SK-N-DZ (cell line): ENCODE measurements around the gene SEC23A.
"Not testable (repeated sequence)": the region's sequence is repeated elsewhere in the genome, so short reads cannot be mapped to it uniquely, and the experiment has no call there.

ENCODE experiments used
- DNase-seq: peaks from one replicate; pipeline ENCODE4 v3.0.0-alpha.2; 2015; ENCODE audit warnings: low spot score

Gene SEC23A

DNA sequence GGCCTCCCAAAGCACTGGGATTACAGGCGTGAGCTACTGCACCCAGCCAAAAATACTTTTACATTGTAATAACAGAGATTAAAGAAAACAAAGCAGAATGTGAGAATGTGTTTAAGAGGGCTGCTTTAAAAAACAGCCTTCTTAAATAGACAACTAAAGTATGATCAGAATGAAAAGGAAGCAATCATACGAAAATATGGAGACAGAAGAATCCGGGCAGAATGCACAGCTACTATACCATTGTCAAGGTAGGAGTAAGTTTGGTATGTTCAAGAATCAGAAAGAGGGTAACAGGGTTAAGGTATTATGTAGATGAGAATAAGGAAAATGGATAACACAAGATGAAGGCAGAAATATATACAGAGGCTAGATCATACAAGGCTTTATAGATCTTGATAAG is 8.5 kb downstream of the SEC23A start:
- no peak for DNase-seq

DNA sequence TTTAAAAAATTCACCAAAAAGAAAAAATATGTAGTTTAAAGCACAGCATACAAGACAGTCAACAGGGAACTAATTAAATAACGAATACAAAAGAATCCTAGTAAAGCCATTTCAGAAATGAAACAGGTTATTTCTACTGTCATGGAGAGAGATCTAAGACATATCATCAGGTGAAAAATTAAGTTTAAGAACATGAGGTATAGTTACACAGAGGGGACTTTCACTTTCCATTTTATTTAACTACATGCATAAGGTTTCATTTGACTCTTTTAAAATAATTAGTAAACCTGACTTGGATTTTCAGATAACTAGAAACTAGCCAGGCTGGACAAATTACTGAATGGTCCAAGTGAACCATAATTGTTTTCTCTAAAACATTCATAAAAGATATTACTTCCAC is 11.3 kb downstream of the SEC23A start:
- DNase-seq = no peak

DNA sequence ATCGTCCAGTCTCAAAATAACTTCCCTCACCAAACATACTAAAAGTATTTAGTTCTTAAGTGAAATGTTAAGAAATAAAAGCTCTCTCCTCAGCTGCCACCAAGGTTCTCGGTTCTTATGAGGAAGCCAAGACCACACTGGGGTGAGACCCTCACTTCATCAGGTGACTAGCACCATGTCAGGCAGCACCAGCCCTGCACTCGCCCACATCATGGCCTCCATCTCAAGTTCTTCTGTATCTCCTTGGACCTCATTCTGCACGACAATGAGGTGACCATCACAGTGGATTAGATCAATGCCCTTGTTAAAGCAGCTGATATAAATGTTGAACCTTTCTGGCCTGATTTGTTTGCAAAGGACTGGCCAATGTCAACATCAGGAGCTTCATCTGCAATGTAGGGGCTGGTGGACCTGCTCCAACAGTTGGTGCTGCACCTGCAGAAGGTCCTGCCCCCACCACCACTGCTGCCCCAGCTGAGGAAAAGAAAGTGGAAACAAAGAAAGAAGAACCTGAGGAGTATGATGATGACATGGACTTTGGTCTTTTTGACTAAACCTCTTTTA is 12.4 kb downstream of the SEC23A start:
- DNase-seq = no peak

DNA sequence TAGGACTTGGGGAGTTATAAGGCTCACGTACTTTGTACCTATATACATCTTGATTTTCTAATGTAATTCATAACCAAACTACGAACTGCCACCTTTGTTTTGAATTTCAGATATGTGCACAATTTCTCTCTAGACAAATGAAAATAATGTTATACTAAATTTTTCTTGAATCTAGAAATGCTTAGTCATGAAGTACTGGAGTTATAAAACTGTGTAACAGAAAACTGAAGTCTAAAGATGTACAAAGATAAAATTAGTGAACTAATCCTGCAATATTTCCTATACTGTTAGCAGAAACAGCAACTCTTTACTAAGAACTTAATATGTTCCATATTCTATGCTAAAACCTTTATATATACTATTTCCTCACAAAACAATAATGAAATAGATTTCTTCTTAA is 15.5 kb downstream of the SEC23A start:
- no peak for DNase-seq

DNA sequence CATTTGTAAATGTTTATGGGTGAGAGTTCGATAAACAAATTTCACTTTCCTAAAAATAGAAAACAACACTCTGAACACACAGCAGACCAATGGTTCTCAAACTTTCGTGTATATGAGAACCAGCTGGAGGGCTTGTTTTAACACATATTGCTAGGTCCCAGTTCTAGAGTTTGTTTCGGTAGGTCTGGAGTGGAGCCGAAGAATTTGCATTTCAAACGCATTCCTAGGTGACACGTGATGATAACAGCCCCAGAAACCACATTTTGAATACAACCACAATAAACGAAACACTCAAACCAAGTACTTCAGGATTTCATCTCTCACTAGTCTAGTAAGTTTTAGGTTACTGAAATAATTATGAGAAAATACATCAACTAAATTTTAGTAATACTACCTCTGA is 17.1 kb downstream of the SEC23A start:
- no peak for DNase-seq

DNA sequence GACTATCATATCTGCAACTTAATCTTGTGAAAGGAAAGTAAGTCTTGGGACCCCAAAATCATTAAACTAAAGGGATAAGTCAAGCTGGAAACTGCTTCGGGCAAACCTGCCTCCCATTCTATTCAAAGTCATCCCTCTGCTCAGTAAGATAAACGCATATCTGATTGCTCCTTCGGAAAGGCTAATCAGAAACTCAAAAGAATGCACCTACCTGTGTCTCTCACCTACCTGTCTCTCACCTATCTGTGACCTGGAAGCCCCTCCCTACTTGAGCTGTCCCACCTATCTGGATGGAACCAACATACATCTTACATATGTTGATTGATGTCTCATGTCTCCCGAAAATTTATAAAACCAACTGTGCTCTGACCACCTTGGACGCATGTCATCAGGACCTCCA is 19.9 kb downstream of the SEC23A start:
- DNase-seq = no peak

DNA sequence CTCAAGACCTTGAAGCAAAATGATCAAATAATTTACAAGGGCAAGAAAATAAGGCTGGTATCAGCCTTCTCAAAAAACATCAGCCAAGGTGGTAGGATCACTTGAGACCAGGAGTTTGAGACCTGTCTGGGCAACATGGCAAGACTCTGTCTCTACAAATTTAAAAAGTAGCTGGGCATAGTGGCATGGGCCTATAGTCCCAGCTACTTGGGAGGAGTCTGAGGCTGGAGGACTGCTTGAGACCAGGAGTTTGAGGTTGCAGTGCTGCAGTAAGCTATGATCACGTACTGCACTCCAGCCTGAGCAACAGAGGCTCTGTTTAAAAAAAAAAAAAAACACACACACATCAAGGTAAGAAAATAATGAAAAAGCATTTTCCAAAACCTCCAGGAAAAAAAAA is 22.1 kb downstream of the SEC23A start:
- DNase-seq = no peak

DNA sequence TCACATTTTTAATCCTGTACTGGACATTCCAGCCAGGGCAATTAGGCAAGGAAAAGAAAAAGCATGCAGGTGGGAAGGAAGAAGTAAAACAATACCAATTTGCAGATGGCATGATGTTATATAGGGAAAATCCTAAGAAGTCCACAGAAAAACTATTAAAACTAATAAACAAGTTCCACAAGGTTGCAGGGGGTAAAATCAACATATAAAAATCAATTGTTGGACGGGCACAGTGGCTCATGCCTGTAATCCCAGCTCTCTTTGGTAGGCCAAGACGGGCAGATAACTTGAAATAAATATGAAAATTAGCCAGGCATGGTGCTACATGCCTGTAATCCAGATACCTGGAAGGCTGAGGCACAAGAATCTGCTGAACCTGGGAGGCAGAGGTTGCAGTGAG is 31.9 kb downstream of the SEC23A start:
- DNase-seq = no peak

DNA sequence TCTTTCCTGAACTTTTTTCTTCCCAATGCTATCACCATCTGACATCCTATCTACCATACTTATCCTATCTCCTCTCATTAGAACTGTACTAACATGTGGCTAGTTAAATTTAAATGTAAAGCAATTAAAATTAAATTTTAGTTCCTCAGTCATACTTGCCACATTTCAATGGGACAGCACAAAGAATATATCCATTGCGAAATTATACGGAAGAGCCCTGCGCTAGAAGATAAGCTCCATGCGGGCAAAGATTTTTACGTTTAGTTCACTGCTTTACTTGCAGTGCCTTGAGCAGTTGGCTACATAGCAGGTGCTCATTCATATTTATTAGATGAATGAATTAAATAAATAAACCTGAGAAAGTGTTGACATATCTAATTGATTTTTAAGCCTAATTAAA is 33.1 kb downstream of the SEC23A start:
- DNase-seq = no peak

DNA sequence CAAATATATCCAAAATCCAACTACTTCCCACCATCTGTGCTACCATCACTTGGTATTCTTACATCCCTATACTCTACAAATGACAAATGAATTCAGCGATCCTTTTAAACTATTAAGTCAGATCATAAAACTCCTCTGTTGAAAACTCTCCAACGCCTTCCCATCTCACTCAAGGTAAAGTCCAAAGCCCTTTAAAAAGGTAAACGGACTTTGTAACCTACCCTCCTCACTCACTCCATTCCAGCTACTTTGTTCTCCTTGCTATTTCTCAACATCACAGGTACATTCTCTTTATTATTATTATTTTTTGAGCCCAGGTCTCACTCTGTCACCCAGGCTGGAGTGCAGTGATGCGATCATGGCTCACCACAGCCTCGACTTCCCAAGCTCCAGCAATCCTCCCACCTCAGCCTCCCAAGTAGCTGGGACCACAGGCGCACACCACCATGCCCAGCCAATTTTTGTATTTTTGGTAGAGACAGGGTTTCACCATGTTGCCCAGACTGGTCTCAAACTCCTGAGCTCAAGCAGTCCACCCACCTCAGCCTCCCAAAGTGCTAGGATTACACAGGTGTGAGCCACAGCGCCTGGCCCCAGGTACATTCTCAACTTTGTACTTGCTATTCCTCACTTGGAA is 33.7 kb downstream of the SEC23A start:
- DNase-seq = not testable (repeated sequence)

DNA sequence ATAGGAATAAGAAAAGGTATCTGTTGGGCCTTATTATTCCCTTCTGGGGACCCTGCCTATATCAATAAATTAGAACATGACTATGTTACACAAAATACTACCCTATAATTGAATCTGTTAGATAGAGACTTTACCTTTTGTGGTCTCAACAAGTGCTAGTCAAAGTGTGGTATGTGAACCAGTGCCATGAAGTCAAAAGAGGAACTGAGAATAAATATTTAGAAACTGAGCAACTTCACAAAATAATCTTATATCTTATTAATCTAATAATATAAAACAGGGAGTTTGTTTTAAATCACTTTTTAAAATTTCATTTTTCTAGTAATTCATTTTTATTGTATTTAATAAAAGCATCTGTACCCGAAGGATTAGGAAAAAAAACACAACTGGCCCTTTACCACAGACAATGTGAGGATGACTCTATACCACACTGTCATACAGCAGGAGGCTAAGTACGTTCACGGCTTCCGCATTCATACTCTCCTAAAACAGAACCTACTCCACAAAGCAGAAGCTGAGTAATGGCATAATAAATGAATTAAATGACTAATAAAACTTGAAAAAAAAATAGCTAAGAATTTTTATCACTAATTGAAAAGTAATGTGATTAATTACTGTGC is 42.1 kb downstream of the SEC23A start:
- no peak for DNase-seq

DNA sequence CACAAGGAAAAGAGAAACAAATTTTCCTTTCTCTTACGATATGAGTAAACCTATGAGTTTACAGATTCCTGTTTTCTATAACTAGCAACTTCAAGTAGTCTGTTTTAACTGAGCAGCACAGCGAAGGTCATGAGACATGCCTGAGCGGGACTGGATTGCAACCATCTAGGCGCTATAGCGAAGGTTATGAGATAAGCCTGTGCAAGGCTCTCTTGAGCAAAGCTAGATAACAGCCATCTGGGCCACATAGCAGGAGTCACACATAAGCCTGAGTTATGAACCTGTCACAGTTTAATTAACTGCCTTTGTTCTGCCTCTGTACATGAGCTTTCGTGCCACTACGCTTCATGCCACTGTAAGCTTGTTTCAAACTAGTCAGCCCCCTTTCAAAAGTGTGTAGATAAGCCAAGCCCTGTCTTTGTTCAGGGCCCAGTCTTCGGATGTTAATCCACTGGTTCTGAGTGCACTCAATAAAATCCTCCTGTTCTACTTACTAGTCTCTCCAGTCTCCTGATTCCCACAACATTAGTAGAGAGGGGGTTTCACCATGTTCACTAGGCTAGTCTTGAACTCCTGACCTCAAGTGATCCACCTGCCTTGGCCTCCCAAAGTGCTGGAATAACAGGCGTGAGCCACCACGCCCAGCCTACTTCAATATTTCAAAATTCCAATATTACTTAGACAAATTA is 47.1 kb downstream of the SEC23A start:
- DNase-seq = no peak

DNA sequence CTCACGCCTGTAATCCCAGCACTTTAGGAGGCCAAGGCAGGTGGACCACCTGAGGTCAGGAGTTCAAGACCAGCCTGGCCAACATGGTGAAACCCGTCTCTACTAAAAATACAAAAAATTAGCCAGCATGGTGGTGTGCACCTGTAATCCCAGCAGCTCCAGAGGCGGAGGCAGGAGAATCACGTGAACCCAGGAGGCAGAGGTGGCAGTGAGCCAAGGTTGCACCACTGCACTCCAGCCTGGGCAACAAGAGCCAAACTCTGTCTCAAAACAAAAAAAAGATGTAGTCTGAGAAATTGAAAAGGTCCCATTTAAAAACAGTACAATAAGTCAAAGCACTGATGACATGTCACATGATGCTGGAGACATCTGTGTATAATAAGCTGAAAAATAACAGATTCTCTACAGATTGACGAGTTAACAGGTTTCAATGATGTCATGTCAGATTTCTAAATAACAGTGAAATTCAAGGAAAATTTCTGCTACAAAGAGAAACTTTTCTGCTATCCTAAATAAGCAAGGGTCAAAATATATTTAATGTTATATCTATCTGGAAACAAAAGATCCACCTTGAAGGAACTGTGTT is 50.1 kb downstream of the SEC23A start:
- not testable (repeated sequence) for DNase-seq

DNA sequence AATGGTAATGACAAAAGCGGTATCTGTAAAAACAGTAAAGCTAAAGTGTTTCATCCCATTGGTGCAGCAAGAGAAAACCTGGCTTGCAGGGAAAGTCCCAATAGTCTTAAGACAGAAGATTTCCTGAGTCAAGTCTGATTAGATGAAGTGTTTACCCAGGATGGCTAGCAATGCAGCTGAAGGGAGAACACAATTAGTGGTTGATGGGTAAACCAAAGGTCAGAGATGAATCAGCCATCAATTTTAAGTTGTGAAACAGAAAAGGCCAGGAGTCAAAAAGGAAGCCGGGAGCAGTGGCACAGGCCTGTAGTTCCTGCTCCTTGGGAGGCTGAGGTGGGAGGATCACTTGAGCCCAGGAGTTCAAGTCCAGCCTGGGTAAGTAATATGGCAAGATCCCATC is 52.6 kb downstream of the SEC23A start:
- DNase-seq = no peak

DNA sequence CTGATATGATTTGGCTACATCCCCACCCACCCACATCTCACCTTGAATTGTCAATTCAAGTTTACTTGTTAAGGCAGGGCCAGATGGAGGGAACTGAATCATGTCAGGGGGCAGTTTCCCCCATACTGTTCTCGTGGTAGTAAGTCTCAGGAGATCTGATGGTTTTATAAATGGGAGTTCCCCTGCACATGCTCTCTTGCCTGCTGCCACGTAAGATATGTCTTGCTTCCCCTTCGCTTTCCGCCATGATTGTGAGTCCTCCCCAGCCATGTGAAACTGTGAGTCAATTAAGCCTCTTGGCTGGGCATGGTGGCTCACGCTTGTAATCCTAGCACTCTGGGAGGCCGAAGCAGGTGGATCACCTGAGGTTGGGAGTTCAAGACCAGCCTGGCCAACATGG is 57.1 kb downstream of the SEC23A start:
- not testable (repeated sequence) for DNase-seq

DNA sequence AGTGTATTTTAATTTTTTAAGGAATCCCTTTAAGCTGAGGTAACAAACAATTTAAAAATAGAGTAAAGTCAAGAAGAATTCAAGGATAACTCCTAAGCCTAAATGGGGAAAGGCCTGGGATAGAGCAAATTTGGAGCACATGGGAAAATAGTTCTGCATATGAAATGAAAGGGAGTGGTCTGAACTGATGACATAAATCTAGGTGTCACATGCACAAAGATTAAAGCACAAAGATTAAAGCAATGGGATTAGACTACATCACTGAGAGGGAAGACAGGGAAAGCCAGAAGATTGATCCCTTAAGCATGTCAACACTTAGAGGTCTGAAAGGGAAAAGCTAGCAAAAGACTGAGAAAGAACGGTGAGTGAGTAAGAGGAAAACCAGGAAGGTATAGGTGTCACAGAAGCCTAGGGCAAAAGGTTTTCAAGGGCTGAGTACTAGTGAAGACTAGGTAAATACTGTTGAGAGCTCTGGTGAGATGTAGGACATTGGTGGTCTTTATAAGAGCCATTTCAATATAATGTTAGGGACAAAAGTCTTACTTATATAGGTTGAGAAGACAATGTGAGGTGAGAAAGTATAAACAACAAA is 59.6 kb downstream of the SEC23A start:
- DNase-seq = no peak

DNA sequence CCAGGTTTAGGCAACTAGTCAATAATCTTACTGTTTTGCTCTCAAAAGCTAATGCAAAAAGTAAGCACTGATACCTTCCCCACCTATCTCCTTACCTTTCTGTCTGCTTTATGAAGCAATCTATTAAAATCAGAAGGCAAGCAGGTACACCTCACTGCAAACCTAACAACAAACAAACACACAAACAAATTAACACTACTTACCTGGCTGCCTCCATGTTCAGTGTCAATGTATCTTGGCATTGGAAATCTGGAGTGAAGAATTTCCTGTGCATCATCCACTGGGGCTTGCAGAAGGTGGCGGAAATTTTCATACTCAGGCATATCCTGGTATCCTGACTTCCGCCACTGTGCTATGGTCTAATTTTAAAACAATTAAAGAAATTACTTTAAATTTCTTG is 62.5 kb downstream of the SEC23A start:
- DNase-seq = no peak

DNA sequence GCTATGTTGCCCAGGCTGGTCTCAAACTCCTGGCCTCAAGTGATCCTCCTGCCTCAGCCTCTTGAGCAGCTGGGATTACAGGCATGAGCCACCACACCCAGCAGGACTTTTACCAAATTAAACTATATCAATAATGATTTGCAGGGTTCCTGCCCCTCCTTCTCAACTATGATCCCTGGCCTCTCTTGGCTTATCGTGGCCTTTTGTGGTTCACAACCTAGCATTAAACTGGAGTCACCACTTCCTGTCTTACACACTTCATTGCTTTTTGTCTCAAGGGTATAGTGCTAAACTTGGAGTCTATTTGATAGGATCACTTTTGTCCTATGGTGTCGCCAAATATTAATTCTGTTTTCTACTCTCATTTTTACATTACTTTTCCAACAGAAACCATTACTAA is 64.5 kb downstream of the SEC23A start:
- DNase-seq = no peak

DNA sequence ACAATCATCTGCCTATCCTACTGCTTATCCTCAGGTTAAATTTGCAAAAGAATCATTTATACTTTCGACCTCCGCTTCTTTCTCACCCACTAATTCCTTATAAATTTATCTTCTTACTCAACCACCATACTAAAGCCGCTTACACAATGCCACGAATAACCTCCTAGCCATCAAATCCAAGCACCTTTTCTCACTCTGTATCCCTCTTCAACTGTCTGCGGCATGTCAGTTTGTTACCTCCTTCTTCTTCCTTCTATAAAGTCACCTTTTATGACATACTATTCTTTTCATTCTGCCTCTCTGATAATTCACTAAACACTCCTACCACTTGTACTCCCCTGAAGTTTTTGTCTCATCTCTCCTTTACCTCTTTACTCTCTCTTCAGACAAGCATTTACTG is 66.3 kb downstream of the SEC23A start:
- no peak for DNase-seq

DNA sequence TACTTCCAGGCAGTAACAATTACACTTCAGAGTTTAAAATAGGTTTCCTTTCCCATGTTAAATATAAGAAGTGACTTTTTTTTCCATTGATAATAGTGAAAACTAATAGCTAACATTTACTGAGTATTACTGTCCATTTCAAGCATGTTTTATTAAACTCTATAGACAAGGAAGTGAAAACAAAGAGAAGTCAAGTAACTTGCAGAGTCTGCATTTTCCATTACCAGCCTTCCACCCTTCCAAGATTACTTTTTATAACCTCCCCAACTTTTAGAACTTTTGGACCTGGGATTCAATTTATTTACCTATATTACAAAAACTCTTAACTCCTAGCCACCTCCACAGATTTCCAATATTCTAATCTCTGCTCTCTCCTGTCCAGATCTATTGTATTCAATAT is 67.7 kb downstream of the SEC23A start:
- no peak for DNase-seq

DNA sequence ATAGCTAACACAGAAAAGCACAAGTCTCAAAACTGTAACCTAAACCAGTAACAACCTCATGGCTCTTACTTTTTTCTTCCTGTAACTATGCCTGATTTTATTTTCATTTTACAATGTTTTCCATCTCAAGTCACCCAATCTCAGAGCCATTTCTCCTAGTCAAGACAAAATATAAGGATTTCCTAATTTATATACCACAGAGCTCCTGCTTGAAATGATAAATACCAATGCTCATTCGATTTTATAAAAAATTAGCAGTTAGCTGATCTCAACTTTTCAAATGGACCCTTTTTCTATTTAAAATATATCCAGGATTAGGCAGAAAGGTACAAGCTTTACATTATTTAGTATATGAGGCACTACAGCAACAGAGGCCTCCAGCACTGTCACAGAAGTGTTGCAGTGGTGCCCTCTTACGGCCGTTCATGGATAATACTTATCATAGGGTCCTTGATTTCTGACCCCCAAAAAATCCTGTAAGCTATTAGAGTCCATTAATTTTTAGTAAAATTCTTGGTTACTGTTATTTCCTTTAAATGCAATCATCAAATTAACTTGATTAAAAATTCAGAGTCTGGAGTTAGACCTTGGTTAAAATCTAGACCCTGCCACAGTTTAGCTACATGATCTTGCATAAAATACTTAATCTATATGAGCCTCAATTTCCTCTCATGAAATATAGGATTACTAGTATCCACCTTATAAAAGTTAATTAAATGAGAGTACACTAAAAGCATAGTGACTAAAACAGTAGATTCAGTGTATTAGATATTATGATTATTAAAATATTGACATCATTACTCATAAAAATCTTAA is 68.3 kb downstream of the SEC23A start:
- DNase-seq = no peak
